HCT116 (cell line): ENCODE results near the gene ACKR3. TPM values are rescaled to one million over a fixed set of nuclear protein-coding genes. Genes with fewer than 3 reads are reported as not detected.

Source experiments
- ATAC-seq: fragments of 200-7000 bp; cut with Tn5 transposase; 2 replicates; pipeline ENCODE4 v1.9.1; 2020; ENCODE audit warnings: mild to moderate bottlenecking, moderate library complexity
- BruUV-seq: library from RNA; stranded (reverse); fragments of 400-500 nt; replicated peaks from 2 replicates; lab custom pipeline; 2021; lab: Mats Ljungman, UMichigan
- CTCF ChIA-PET: fragments of 300-600 bp; sonication (Branson Sonifier 250); formaldehyde crosslinking; loops from one replicate; lab custom pipeline; 2021; ENCODE audit warnings: antibody characterized with exemption; lab: Charles Lee
- POLR2A ChIA-PET: fragments of 300-600, 350-600 bp; sonication (Branson Sonifier 250); formaldehyde crosslinking; loops from one replicate; lab custom pipeline; 2021; ENCODE audit warnings: antibody characterized with exemption; lab: Charles Lee
- RAD21 ChIA-PET, 2 experiments: fragments of 300-600 bp; sonication (Branson Sonifier 250); formaldehyde crosslinking; loops; one replicate each; lab custom pipeline; 2023; ENCODE audit warnings: low total read pairs in 2 of 2; ENCODE audit not compliant: uncharacterized antibody in 2 of 2, unreplicated experiment in 2 of 2, low non-redundant PET in 1 of 2; lab: Charles Lee
- DNase-seq: peaks from one replicate; pipeline ENCODE4 v3.0.0-alpha.2; 2010; ENCODE audit warnings: low read depth, low spot score
- H2AFZ ChIP-seq: fragments of 200-600 bp; shearing (Covaris generic), sonication (generic); 2 replicates; pipeline ENCODE4 v1.6.1; 2017; ENCODE audit warnings: low read depth, mixed run types, mixed read lengths, antibody characterized with exemption, low read length; ENCODE audit not compliant: poor library complexity, severe bottlenecking
- H3K27ac ChIP-seq: 2 replicates; pipeline ENCODE4 v1.5.1; 2012; ENCODE audit warnings: low read depth, low read length
- H3K27me3 ChIP-seq: fragments of 200-600 bp; sonication (generic); 2 replicates; pipeline ENCODE4 v1.6.1; 2016; ENCODE audit warnings: mixed run types, low read length, mixed read lengths; ENCODE audit not compliant: insufficient read depth
- H3K36me3 ChIP-seq, 2 experiments: fragments of 200-500 bp in 1 of 2; fragments of 200-600 bp in 1 of 2; sonication (Bioruptor generic) in 1 of 2; sonication (generic) in 1 of 2; 2 replicates each; pipeline versions ENCODE4 v1.5.1 to v1.6.1; 2014 to 2016; ENCODE audit warnings: low read length in 2 of 2, inconsistent platforms in 1 of 2, mixed read lengths in 1 of 2, mixed run types in 1 of 2; ENCODE audit not compliant: insufficient read depth in 2 of 2, control insufficient read depth in 1 of 2
- H3K4me1 ChIP-seq, 2 experiments: fragments of 200-600 bp in 1 of 2; sonication (generic) in 1 of 2; 2 replicates each; pipeline versions ENCODE4 v1.5.1 to v1.6.1; 2012 to 2017; ENCODE audit warnings: low read length in 2 of 2, inconsistent platforms in 1 of 2, mild to moderate bottlenecking in 1 of 2, mixed read lengths in 1 of 2, mixed run types in 1 of 2, moderate library complexity in 1 of 2; ENCODE audit not compliant: insufficient read depth in 2 of 2, control insufficient read depth in 1 of 2
- H3K4me2 ChIP-seq: fragments of 200-600 bp; sonication (generic); 2 replicates; pipeline ENCODE4 v1.6.1; 2017; ENCODE audit warnings: mixed run types, low read length, mixed read lengths
- H3K4me3 ChIP-seq, 2 experiments: fragments of 200-600 bp in 1 of 2; sonication (generic) in 1 of 2; replicated peaks in 1 of 2; 2 replicates each; pipeline ENCODE4 v1.5.1; 2011 to 2016; ENCODE audit warnings: low read length in 2 of 2, control low read depth in 1 of 2, low read depth in 1 of 2, mild to moderate bottlenecking in 1 of 2, mixed read lengths in 1 of 2, mixed run types in 1 of 2
- H3K79me2 ChIP-seq: fragments of 200-600 bp; sonication (generic); 2 replicates; pipeline ENCODE4 v1.6.1; 2017; ENCODE audit warnings: mild to moderate bottlenecking, mixed run types, low read length, moderate library complexity, mixed read lengths; ENCODE audit not compliant: insufficient read depth
- H3K9ac ChIP-seq: fragments of 200-600 bp; sonication (generic); 2 replicates; pipeline ENCODE4 v1.6.1; 2016; ENCODE audit warnings: low read length, mixed read lengths
- H3K9me2 ChIP-seq: fragments of 200-600 bp; sonication (generic), shearing (Covaris generic); 2 replicates; pipeline ENCODE4 v1.6.1; 2017; ENCODE audit warnings: mixed run types, mild to moderate bottlenecking, moderate library complexity; ENCODE audit not compliant: insufficient read depth
- H3K9me3 ChIP-seq, 2 experiments: fragments of 200-500 bp in 1 of 2; fragments of 200-600 bp in 1 of 2; sonication (Bioruptor generic) in 1 of 2; sonication (generic) in 1 of 2; 2 replicates each; pipeline ENCODE4 v1.6.1; 2014 to 2017; ENCODE audit warnings: low read length in 2 of 2, mixed read lengths in 2 of 2, inconsistent platforms in 1 of 2, low read depth in 1 of 2, mild to moderate bottlenecking in 1 of 2, mixed run types in 1 of 2, moderate library complexity in 1 of 2; ENCODE audit not compliant: control insufficient read depth in 1 of 2, insufficient read depth in 1 of 2
- H4K20me1 ChIP-seq: fragments of 200-600 bp; sonication (generic), shearing (Covaris generic); 2 replicates; pipeline ENCODE4 v1.6.1; 2017; ENCODE audit warnings: mixed run types, mild to moderate bottlenecking, moderate library complexity; ENCODE audit not compliant: insufficient read depth
- CBX3 ChIP-seq: IDR thresholded peaks from 2 replicates; pipeline ENCODE4 v1.6.1; 2012; ENCODE audit warnings: low read depth
- CTCF ChIP-seq, 3 experiments: fragments of 200-600 bp in 1 of 3; sonication (generic) in 1 of 3; IDR thresholded peaks in 2 of 3; conservative IDR thresholded peaks in 1 of 3; 2 replicates each; pipeline ENCODE4 v1.5.1; 2012 to 2017; ENCODE audit warnings: low read depth in 2 of 3, low read length in 2 of 3, antibody characterized with exemption in 1 of 3, borderline replicate concordance in 1 of 3, control low read depth in 1 of 3, mild to moderate bottlenecking in 1 of 3, mixed read lengths in 1 of 3, mixed run types in 1 of 3, moderate library complexity in 1 of 3; ENCODE audit not compliant: insufficient read depth in 1 of 3
- ELF1 ChIP-seq: IDR thresholded peaks from 2 replicates; pipeline ENCODE4 v1.6.1; 2012; ENCODE audit warnings: low read depth, borderline replicate concordance
- EZH2 ChIP-seq: fragments of 200-600 bp; sonication (generic); IDR thresholded peaks from 2 replicates; pipeline ENCODE4 v1.6.1; 2017; ENCODE audit warnings: antibody characterized with exemption, mixed run types
- EZH2phosphoT487 ChIP-seq: fragments of 200-600 bp; IDR thresholded peaks from 2 replicates; pipeline ENCODE4 v1.6.1; 2018; ENCODE audit warnings: antibody characterized with exemption, borderline replicate concordance
- FOSL1 ChIP-seq: IDR thresholded peaks from 2 replicates; pipeline ENCODE4 v1.6.1; 2012; ENCODE audit warnings: low read depth
- MAX ChIP-seq: IDR thresholded peaks from 2 replicates; pipeline ENCODE4 v1.6.1; 2012
- POLR2A ChIP-seq: IDR thresholded peaks from 2 replicates; pipeline ENCODE4 v1.7.0; 2011; ENCODE audit warnings: borderline replicate concordance; ENCODE audit not compliant: insufficient read depth, insufficient read length; ENCODE audit errors: extremely low read depth
- RAD21 ChIP-seq: IDR thresholded peaks from 2 replicates; pipeline ENCODE4 v1.6.1; 2012; ENCODE audit warnings: low read depth, mild to moderate bottlenecking
- SP1 ChIP-seq: IDR thresholded peaks from 2 replicates; pipeline ENCODE4 v1.6.1; 2012; ENCODE audit warnings: low read depth
- SRF ChIP-seq: IDR thresholded peaks from 2 replicates; pipeline ENCODE4 v1.6.1; 2012; ENCODE audit warnings: low read depth
- TCF7L2 ChIP-seq: IDR thresholded peaks from 2 replicates; pipeline ENCODE4 v1.7.0; 2011; ENCODE audit warnings: borderline replicate concordance, inconsistent platforms; ENCODE audit not compliant: insufficient read depth, insufficient read length; ENCODE audit errors: extremely low read depth
- YY1 ChIP-seq: IDR thresholded peaks from 2 replicates; pipeline ENCODE4 v1.6.1; 2011; ENCODE audit warnings: low read length, low read depth, moderate library complexity, mild to moderate bottlenecking; ENCODE audit not compliant: insufficient replicate concordance; ENCODE audit errors: extremely low read depth
- ZFX ChIP-seq: fragments of 450-650 bp; IDR thresholded peaks from 2 replicates; pipeline ENCODE4 v1.6.1; 2017
- ZNF274 ChIP-seq: fragments of 200-500 bp; sonication (Bioruptor generic); IDR thresholded peaks from 2 replicates; pipeline ENCODE4 v1.6.1; 2014; ENCODE audit warnings: mild to moderate bottlenecking, low read depth, low read length, inconsistent platforms
- intact Hi-C: fragments of 100-400 bp; cut with micrococcal nuclease; formaldehyde crosslinking; loops from 2 replicates; pipeline ENCODE4 v1.10.0; 2022
- total RNA-seq: library from RNA; stranded (reverse); gene quantifications from one replicate; pipeline ENCODE4 v1.2.1, GENCODE V29; 2021; ENCODE audit not compliant: unreplicated experiment

The ACKR3 gene
- total RNA-seq, 1 experiment from 2014 or later = 0.20 TPM

- ATAC-seq (no peak), DNase-seq (no peak)
- Histone ChIP-seq H3K27me3 (peaks cover 23% of the 10 kb centered on the region; the same call in 1 of the 2 replicates), H3K36me3 (no peaks in the 10 kb centered on the region), H4K20me1 (no peaks in the 10 kb centered on the region), H3K79me2 (no peaks in the 10 kb centered on the region), H3K4me1 (no peaks in the 10 kb centered on the region), H3K9me2 (no peaks in the 10 kb centered on the region), H3K27ac (no peak overlapping the region), H3K9me3 (no peaks in the 10 kb centered on the region), H3K4me2 (no peak overlapping the region), H3K4me3 (no peak overlapping the region), H2AFZ (no peak overlapping the region), H3K9ac (no peak overlapping the region)
- ChIA-PET POLR2A (no interaction called here), RAD21 (no interaction called here), CTCF (no interaction called here)
- intact Hi-C loops = no loop called here
- BruUV-seq = no TSS peak
- TF ChIP-seq SRF (no peak), YY1 (no peak), CTCF (IDR thresholded peaks at IDR 0.05 in 2 of 3, conservative IDR thresholded peaks at IDR 0.05 in 1 of 3; ENCODE audit: borderline replicate concordance in 1 of 3, insufficient read depth in 1 of 3, low read depth in 2 of 3, low read length in 2 of 3) (no peak), FOSL1 (no peak)
Observed at GRCh38 chr2:236547725-236548124, 21.9 kb upstream of the ACKR3 start.

GRCh38 chr2:236548179-236548921 lies 21.3 kb upstream of the ACKR3 start:
- no peak overlapping the region for H3K9ac ChIP-seq
- no peaks in the 10 kb centered on the region for H3K9me3 ChIP-seq
- no peak overlapping the region for H3K4me2 ChIP-seq
- peaks cover 17% of the 10 kb centered on the region; the same call in 1 of the 2 replicates for H3K27me3 ChIP-seq
- H3K4me3 ChIP-seq = no peak overlapping the region
- H3K4me1 ChIP-seq = no peaks in the 10 kb centered on the region
- POLR2A ChIA-PET = no interaction called here
- ATAC-seq (no peak), DNase-seq (no peak)
- CTCF ChIA-PET = no interaction called here
- no peak overlapping the region for H3K27ac ChIP-seq
- no peaks in the 10 kb centered on the region for H3K36me3 ChIP-seq
- intact Hi-C loops = no loop called here
- no peaks in the 10 kb centered on the region for H3K9me2 ChIP-seq
- H4K20me1 ChIP-seq = no peaks in the 10 kb centered on the region
- RAD21 ChIA-PET = no interaction called here
- no peaks in the 10 kb centered on the region for H3K79me2 ChIP-seq
- H2AFZ ChIP-seq = no peak overlapping the region
- no TSS peak for BruUV-seq
- no peak for TF ChIP-seq ZNF274
- no peak for TF ChIP-seq RAD21
- no peak for TF ChIP-seq CBX3
- no peak for TF ChIP-seq ZFX
- TF ChIP-seq POLR2A = no peak
- no peak for TF ChIP-seq TCF7L2
- TF ChIP-seq CTCF (IDR thresholded peaks at IDR 0.05 in 2 of 3, conservative IDR thresholded peaks at IDR 0.05 in 1 of 3; ENCODE audit: borderline replicate concordance in 1 of 3, insufficient read depth in 1 of 3, low read depth in 2 of 3, low read length in 2 of 3) = no peak
- TF ChIP-seq YY1 = no peak
- no peak for TF ChIP-seq FOSL1
- TF ChIP-seq SP1 = no peak
- no peak for TF ChIP-seq EZH2
- TF ChIP-seq EZH2phosphoT487 = no peak
- no peak for TF ChIP-seq MAX
- no peak for TF ChIP-seq SRF
- TF ChIP-seq ELF1 = no peak
